ENCODE measurements around the gene CHDH. TPM values are rescaled to one million over a fixed set of nuclear protein-coding genes. Genes with fewer than 3 reads are reported as not detected.

Gene CHDH
- total and polyA plus RNA-seq, 2 donors (not counting 3 experiments of a cell fraction or from before 2014, with no cell fraction given): 0.04 to 0.06 TPM

DNA sequence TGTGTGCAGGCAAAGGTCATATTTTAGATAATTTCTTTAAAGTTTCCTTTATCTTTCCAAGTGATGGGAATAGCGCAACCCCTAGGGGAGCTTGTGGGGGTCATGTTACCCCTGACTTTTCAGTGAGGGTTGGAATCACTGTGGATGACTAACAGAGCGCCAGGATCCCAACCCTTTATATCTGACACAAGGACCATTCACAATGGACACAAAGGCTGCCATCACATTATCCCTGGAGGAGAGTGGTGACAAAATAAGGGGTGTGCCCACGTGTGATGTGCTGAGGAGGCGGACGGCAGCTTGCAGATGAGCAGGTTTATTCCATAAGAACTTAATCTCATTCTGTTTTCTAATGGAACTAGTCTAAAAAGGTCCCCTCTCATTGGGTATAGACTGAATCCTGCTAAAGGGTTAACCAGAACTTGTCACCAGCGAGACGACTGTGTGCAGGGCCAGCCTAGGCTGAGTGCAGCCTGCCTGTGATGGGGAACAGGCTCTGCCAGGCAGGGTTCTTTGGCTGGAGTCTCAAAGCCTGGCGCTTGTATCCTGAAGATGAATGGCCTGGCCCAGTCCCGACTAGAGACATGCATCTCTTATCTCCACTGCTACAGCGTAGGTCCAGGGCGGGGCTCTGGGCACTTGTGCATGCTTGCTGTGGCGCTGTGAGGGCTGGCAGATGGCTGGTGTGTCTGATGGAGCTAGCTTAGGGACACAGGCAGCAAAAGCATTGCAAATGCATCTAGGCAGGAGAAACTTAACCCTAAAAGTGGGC, 50.2 kb downstream of the CHDH start:
- TF ChIP-seq MYC (IDR thresholded peaks at IDR 0.05; ENCODE audit: low read depth, low read length) (no peak), EZH2 (IDR thresholded peaks at IDR 0.05; ENCODE audit: borderline replicate concordance, low read depth, low read length, severe bottlenecking) (no peak), JUN (IDR thresholded peaks at IDR 0.05; ENCODE audit: borderline replicate concordance, insufficient read depth, insufficient read length, low read depth) (no peak)
- Histone ChIP-seq H3K36me3 (ENCODE audit: control insufficient read depth in 2 of 2, extremely low read depth in 1 of 2, insufficient read depth in 2 of 2, low read length in 2 of 2) (no peaks in the 10 kb centered on the region), H3K9me3 (replicated peaks; ENCODE audit: control insufficient read depth, insufficient read depth, low read length) (no peaks in the 10 kb centered on the region), H3K27me3 (ENCODE audit: control insufficient read depth in 2 of 2, insufficient read depth in 2 of 2, low read length in 2 of 2) (no peaks in the 10 kb centered on the region), H3K9ac (replicated peaks; ENCODE audit: extremely low read depth, insufficient read depth, low read length) (no peak overlapping the region), H3K4me1 (ENCODE audit: control insufficient read depth, extremely low read depth, insufficient read depth, low read length) (no peaks in the 10 kb centered on the region), H4K20me1 (replicated peaks; ENCODE audit: control insufficient read depth, extremely low read depth, insufficient read depth, low read length) (no peaks in the 10 kb centered on the region), H3K9me1 (replicated peaks; ENCODE audit: control insufficient read depth, extremely low read depth, insufficient read depth, low read length) (no peaks in the 10 kb centered on the region), H2AFZ (ENCODE audit: low read depth, low read length) (no peak overlapping the region), H3K4me2 (ENCODE audit: insufficient read depth, low read length) (no peak overlapping the region), H3K79me2 (ENCODE audit: control insufficient read depth, insufficient read depth, low read length) (no peaks in the 10 kb centered on the region), H3K4me3 (replicated peaks in 1 of 3; ENCODE audit: insufficient read depth in 1 of 3, low read depth in 1 of 3, low read length in 3 of 3) (no peak overlapping the region), H3K27ac (ENCODE audit: insufficient read depth, low read depth, low read length) (no peak overlapping the region)
- no TSS peak for BruUV-seq (replicated peaks)
- intact Hi-C loops (cut with micrococcal nuclease) (no loop called here), dilution Hi-C loops (cut with MboI; ENCODE audit: extremely low pct_ligation_motif_present, low sequenced_read_pairs) (no loop called here)
- ChIA-PET CTCF (no interaction called here), POLR2A (no interaction called here)
- FAIRE-seq (no peak), DNase-seq (ENCODE audit: low read depth, low spot score) (no peak)

DNA sequence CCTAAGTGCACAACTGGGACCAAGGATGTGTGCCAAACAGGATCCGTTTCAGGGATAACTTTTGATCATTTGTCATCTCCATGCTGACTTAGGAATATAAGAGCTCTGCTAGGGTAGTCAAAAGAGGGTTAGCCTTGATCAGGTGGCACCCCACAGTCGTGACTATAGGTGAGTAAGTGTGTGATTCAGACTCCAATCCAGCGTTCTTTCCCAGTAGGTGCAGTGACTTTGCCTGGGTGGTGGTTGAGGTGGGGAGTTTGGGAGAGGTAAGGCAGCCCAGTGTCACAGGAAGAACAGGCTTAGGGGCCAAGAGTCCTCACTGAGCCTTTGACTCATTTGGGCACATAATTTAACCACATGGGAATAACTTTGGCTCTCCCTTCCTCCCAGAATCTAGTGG, 51.0 kb downstream of the CHDH start:
- no peaks in the 10 kb centered on the region for H3K4me1 ChIP-seq (ENCODE audit: control insufficient read depth, extremely low read depth, insufficient read depth, low read length)
- TF ChIP-seq EZH2 (IDR thresholded peaks at IDR 0.05; ENCODE audit: borderline replicate concordance, low read depth, low read length, severe bottlenecking) (no peak), POLR2A (IDR thresholded peaks at IDR 0.05; ENCODE audit: low read depth, low read length) (no peak), GATA2 (IDR thresholded peaks at IDR 0.05; ENCODE audit: insufficient read depth, insufficient read length, low read depth, low read length) (no peak), POLR2AphosphoS5 (IDR thresholded peaks at IDR 0.05; ENCODE audit: insufficient read depth, low read depth, low read length) (no peak), FOS (IDR thresholded peaks at IDR 0.05; ENCODE audit: borderline replicate concordance, insufficient read depth, low read length) (no peak), MYC (IDR thresholded peaks at IDR 0.05; ENCODE audit: low read depth, low read length) (no peak), JUN (IDR thresholded peaks at IDR 0.05; ENCODE audit: borderline replicate concordance, insufficient read depth, insufficient read length, low read depth) (no peak)
- TF ChIP-seq, protein P1, sequence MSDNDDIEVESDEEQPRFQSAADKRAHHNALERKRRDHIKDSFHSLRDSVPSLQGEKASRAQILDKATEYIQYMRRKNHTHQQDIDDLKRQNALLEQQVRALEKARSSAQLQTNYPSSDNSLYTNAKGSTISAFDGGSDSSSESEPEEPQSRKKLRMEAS (IDR thresholded peaks at IDR 0.05; ENCODE audit: insufficient read depth, insufficient read length): no peak
- TF ChIP-seq, protein P2, sequence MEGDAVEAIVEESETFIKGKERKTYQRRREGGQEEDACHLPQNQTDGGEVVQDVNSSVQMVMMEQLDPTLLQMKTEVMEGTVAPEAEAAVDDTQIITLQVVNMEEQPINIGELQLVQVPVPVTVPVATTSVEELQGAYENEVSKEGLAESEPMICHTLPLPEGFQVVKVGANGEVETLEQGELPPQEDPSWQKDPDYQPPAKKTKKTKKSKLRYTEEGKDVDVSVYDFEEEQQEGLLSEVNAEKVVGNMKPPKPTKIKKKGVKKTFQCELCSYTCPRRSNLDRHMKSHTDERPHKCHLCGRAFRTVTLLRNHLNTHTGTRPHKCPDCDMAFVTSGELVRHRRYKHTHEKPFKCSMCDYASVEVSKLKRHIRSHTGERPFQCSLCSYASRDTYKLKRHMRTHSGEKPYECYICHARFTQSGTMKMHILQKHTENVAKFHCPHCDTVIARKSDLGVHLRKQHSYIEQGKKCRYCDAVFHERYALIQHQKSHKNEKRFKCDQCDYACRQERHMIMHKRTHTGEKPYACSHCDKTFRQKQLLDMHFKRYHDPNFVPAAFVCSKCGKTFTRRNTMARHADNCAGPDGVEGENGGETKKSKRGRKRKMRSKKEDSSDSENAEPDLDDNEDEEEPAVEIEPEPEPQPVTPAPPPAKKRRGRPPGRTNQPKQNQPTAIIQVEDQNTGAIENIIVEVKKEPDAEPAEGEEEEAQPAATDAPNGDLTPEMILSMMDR (IDR thresholded peaks at IDR 0.05; ENCODE audit: extremely low read depth in 1 of 2, insufficient read depth in 1 of 2, low read depth in 1 of 2, low read length in 2 of 2): no peak
- CTCF ChIA-PET: no interaction called here
- H3K4me3 ChIP-seq (replicated peaks in 1 of 3; ENCODE audit: insufficient read depth in 1 of 3, low read depth in 1 of 3, low read length in 3 of 3): no peak overlapping the region
- H3K27me3 ChIP-seq (ENCODE audit: control insufficient read depth in 2 of 2, insufficient read depth in 2 of 2, low read length in 2 of 2): no peaks in the 10 kb centered on the region
- intact Hi-C loops (cut with micrococcal nuclease) (no loop called here), dilution Hi-C loops (cut with MboI; ENCODE audit: extremely low pct_ligation_motif_present, low sequenced_read_pairs) (no loop called here)
- no peaks in the 10 kb centered on the region for H3K9me1 ChIP-seq (replicated peaks; ENCODE audit: control insufficient read depth, extremely low read depth, insufficient read depth, low read length)
- H4K20me1 ChIP-seq (replicated peaks; ENCODE audit: control insufficient read depth, extremely low read depth, insufficient read depth, low read length): no peaks in the 10 kb centered on the region
- H3K4me2 ChIP-seq (ENCODE audit: insufficient read depth, low read length): no peak overlapping the region
- BruUV-seq (replicated peaks): no TSS peak
- no peak overlapping the region for H3K27ac ChIP-seq (ENCODE audit: insufficient read depth, low read depth, low read length)
- no peak overlapping the region for H3K9ac ChIP-seq (replicated peaks; ENCODE audit: extremely low read depth, insufficient read depth, low read length)
- no peaks in the 10 kb centered on the region for H3K79me2 ChIP-seq (ENCODE audit: control insufficient read depth, insufficient read depth, low read length)
- H2AFZ ChIP-seq (ENCODE audit: low read depth, low read length): no peak overlapping the region
- H3K36me3 ChIP-seq (ENCODE audit: control insufficient read depth in 2 of 2, extremely low read depth in 1 of 2, insufficient read depth in 2 of 2, low read length in 2 of 2): no peaks in the 10 kb centered on the region
- POLR2A ChIA-PET: no interaction called here
- FAIRE-seq (no peak), DNase-seq (ENCODE audit: low read depth, low spot score) (no peak)
- no peaks in the 10 kb centered on the region for H3K9me3 ChIP-seq (replicated peaks; ENCODE audit: control insufficient read depth, insufficient read depth, low read length)
